Common myeloid progenitor, CD34-positive (primary cell): ENCODE measurements around the gene JPH4.

Experiments
- CTCF ChIA-PET: fragments of 350-600 bp; sonication (Branson Sonifier 250); formaldehyde crosslinking; loops from one replicate; lab custom pipeline; 2021; ENCODE audit warnings: antibody characterized with exemption; lab: Charles Lee
- POLR2A ChIA-PET: fragments of 350-600 bp; sonication (Branson Sonifier 250); formaldehyde crosslinking; loops from one replicate; lab custom pipeline; 2021; ENCODE audit warnings: antibody characterized with exemption; lab: Charles Lee
- DNase-seq, 3 donors: peaks; one replicate each; pipeline versions ENCODE4 v3.0.0 to v3.0.0-alpha.2; 2013
- H3K27ac ChIP-seq, 2 experiments: 1 replicate in 1 of 2; 2 replicates in 1 of 2; pipeline ENCODE4 v1.7.0; 2013; ENCODE audit warnings: inconsistent platforms in 2 of 2, low read length in 2 of 2, mild to moderate bottlenecking in 2 of 2, low read depth in 1 of 2, moderate library complexity in 1 of 2; ENCODE audit not compliant: severe bottlenecking in 2 of 2, insufficient read depth in 1 of 2, poor library complexity in 1 of 2
- H3K27me3 ChIP-seq, 5 experiments: replicated peaks in 2 of 5; 1 replicate in 3 of 5; 2 replicates in 2 of 5; pipeline versions ENCODE4 v1.6.1 to v1.7.0; 2013; ENCODE audit warnings: low read length in 4 of 5, mild to moderate bottlenecking in 2 of 5, moderate library complexity in 2 of 5, inconsistent platforms in 1 of 5; ENCODE audit not compliant: insufficient read depth in 5 of 5, control insufficient read depth in 4 of 5
- H3K36me3 ChIP-seq, 4 experiments: 1 replicate in 2 of 4; 2 replicates in 2 of 4; pipeline versions ENCODE4 v1.6.1 to v1.7.0; 2013; ENCODE audit warnings: low read length in 3 of 4, control low read depth in 1 of 4, mild to moderate bottlenecking in 1 of 4; ENCODE audit not compliant: control insufficient read depth in 4 of 4, insufficient read depth in 4 of 4
- H3K4me1 ChIP-seq, 4 experiments: 1 replicate in 3 of 4; 2 replicates in 1 of 4; pipeline versions ENCODE4 v1.6.1 to v1.7.1; 2013; ENCODE audit warnings: low read length in 3 of 4, mild to moderate bottlenecking in 3 of 4, control low read depth in 1 of 4, inconsistent platforms in 1 of 4, moderate library complexity in 1 of 4; ENCODE audit not compliant: control insufficient read depth in 4 of 4, insufficient read depth in 4 of 4; ENCODE audit errors: control extremely low read depth in 1 of 4
- H3K4me3 ChIP-seq, 7 experiments: 1 replicate in 4 of 7; 2 replicates in 3 of 7; pipeline versions ENCODE4 v1.5.1 to v1.7.0; 2013; ENCODE audit warnings: mild to moderate bottlenecking in 7 of 7, low read length in 6 of 7, moderate library complexity in 6 of 7, inconsistent platforms in 2 of 7, low read depth in 2 of 7, control low read depth in 1 of 7; ENCODE audit not compliant: insufficient read depth in 4 of 7, control insufficient read depth in 1 of 7; ENCODE audit errors: extremely low read depth in 1 of 7
- H3K9me3 ChIP-seq, 5 experiments: 1 replicate in 4 of 5; 2 replicates in 1 of 5; pipeline versions ENCODE4 v1.6.1 to v1.7.1; 2013; ENCODE audit warnings: low read length in 4 of 5, mild to moderate bottlenecking in 2 of 5, inconsistent platforms in 1 of 5, low read depth in 1 of 5, moderate library complexity in 1 of 5; ENCODE audit not compliant: control insufficient read depth in 4 of 5, insufficient read depth in 2 of 5; ENCODE audit errors: control extremely low read depth in 1 of 5
- WGBS: methylation state at CpG from one replicate; pipeline ENCODE4 v1.1.5; 2013; ENCODE audit not compliant: insufficient coverage; 5-methylcytosine and 5-hydroxymethylcytosine counted together

JPH4 gene

GRCh38 chr14:23550131-23550811 lies 28.3 kb downstream of the JPH4 start:
- Histone ChIP-seq H3K36me3 (no peaks in the 10 kb centered on the region), H3K27me3 (peaks cover 0 to 18% (median 10%) of the 10 kb centered on the region in 5 experiments), H3K4me1 (peaks cover 0 to 19% (median 14%) of the 10 kb centered on the region in 4 experiments), H3K9me3 (no peaks in the 10 kb centered on the region), H3K4me3 (peak overlapping the region; percentile 52 to 91 (median 78)), H3K27ac (no peak overlapping the region)
- ChIA-PET POLR2A (no interaction called here), CTCF (interaction anchor here (0.8 to 4.1 kb wide), 6 partner anchors 9 to 275 kb away, joined by 3 to 23 read pairs (median 12); no protein-coding TSS in a partner anchor)
- WGBS: 51% methylated on average over 7 of the region's 12 CpGs
- no peak for DNase-seq

GRCh38 chr14:23548351-23549318 lies 30.0 kb downstream of the JPH4 start:
- DNase-seq: peak in 1 of 3 donors; percentile 17
- POLR2A ChIA-PET: no interaction called here
- Histone ChIP-seq H3K9me3 (no peaks in the 10 kb centered on the region), H3K36me3 (no peaks in the 10 kb centered on the region), H3K4me1 (peaks cover 0 to 17% (median 11%) of the 10 kb centered on the region in 4 experiments), H3K27me3 (peaks cover 0 to 18% (median 10%) of the 10 kb centered on the region in 5 experiments), H3K4me3 (no peak overlapping the region), H3K27ac (no peak overlapping the region)
- WGBS: 92% methylated on average over 18 of the region's 18 CpGs
- CTCF ChIA-PET: interaction anchor here (1.0 to 4.1 kb wide), 5 partner anchors 9 to 71 kb away, joined by 4 to 23 read pairs (median 12); no protein-coding TSS in a partner anchor

GRCh38 chr14:23547924-23548323 lies 30.7 kb downstream of the JPH4 start:
- Histone ChIP-seq H3K4me1 (peaks cover 0 to 17% (median 11%) of the 10 kb centered on the region in 4 experiments), H3K36me3 (no peaks in the 10 kb centered on the region), H3K27me3 (peaks cover 0 to 18% (median 10%) of the 10 kb centered on the region in 5 experiments), H3K27ac (no peak overlapping the region), H3K4me3 (no peak overlapping the region), H3K9me3 (no peaks in the 10 kb centered on the region)
- POLR2A ChIA-PET: no interaction called here
- 94% methylated on average over 2 of the region's 2 CpGs for WGBS
- no peak for DNase-seq
- CTCF ChIA-PET: interaction anchor here (2.8 to 4.1 kb wide), 3 partner anchors 11 to 70 kb away, joined by 11 to 23 read pairs (median 15); no protein-coding TSS in a partner anchor

- ChIA-PET CTCF (interaction anchor here (1.5 to 4.1 kb wide), 4 partner anchors 9 to 69 kb away, joined by 4 to 23 read pairs (median 10); no protein-coding TSS in a partner anchor), POLR2A (no interaction called here)
- no peak overlapping the region for H3K27ac ChIP-seq
- H3K4me1 ChIP-seq: peaks cover 0 to 13% (median 9%) of the 10 kb centered on the region in 4 experiments
- H3K27me3 ChIP-seq: peaks cover 0 to 18% (median 10%) of the 10 kb centered on the region in 5 experiments
- no peak overlapping the region for H3K4me3 ChIP-seq
- no peak for DNase-seq
- no peaks in the 10 kb centered on the region for H3K9me3 ChIP-seq
- H3K36me3 ChIP-seq: no peaks in the 10 kb centered on the region
- WGBS: 97% methylated on average over 8 of the region's 10 CpGs
Measured at GRCh38 chr14:23546450-23547035, 32.0 kb downstream of the JPH4 start.

DNA sequence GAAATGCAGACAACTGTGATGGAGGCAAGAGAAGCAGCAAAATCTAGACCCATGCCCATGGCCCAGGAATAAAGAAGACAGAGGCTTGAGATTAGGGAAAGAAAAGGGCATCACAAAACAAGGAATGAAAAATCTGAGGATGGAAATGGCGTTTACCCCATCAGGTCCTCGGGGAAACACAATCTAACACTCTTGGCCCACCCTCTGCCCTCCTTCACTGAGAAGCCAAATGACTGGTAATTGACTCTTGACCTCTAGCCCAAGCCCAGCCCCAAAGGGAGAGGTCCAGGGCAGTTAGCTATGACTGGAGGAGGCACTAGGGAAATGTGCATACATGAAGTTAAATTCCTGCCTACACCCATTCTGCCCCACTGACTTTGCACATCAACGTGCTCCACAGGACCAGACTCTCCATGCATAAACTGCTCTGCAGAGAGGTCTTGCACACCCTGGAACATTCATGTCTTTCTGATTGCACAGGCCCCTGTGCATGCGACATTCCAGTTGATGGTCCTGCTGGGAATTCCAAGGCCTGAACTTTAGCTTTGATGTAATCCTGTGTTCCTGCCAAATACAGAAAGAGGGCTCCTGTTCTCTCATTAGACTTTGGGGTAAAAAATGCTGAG lies 32.7 kb downstream of the JPH4 start:
- no peak overlapping the region for H3K27ac ChIP-seq
- peaks cover 0 to 10% (median 5%) of the 10 kb centered on the region in 4 experiments for H3K4me1 ChIP-seq
- 97% methylated on average over 4 of the region's 4 CpGs for WGBS
- CTCF ChIA-PET: interaction anchor here (1.5 to 3.3 kb wide), 3 partner anchors 8 to 63 kb away, joined by 4 to 15 read pairs (median 4); no protein-coding TSS in a partner anchor
- no peaks in the 10 kb centered on the region for H3K9me3 ChIP-seq
- H3K36me3 ChIP-seq: no peaks in the 10 kb centered on the region
- POLR2A ChIA-PET: no interaction called here
- no peak for DNase-seq
- peaks cover 0 to 18% (median 10%) of the 10 kb centered on the region in 5 experiments for H3K27me3 ChIP-seq
- H3K4me3 ChIP-seq: no peak overlapping the region
